Mesenteric fat pad (tissue), 1 donor: ENCODE measurements around the gene RAMACL. TPM values are rescaled to one million over a fixed set of nuclear protein-coding genes. Genes with fewer than 3 reads are reported as not detected.
"Not testable (repeated sequence)": the region's sequence is repeated elsewhere in the genome, so short reads cannot be mapped to it uniquely, and the experiment has no call there.

Source experiments
- DNase-seq: peaks from one replicate; pipeline ENCODE4 v3.0.0-alpha.2; 2020; ENCODE audit warnings: low spot score
- long read RNA-seq: library from polyadenylated mRNA; unstranded; transcript quantifications from one replicate; pipeline ENCODE4 v2.0.0, GENCODE V29; 2020
- total RNA-seq: library from RNA; stranded (reverse); fragmentation: NEBNext Ultra II Directional; extraction: Animal tissue kit (Norgen Biotek cat#: 25700); gene quantifications from one replicate; pipeline ENCODE4 v1.2.1, GENCODE V29; 2021
- donor health status: DM: yes; HTN: yes; CAD: no.

The RAMACL gene
- total RNA-seq, result 3.2 TPM
- long read RNA-seq, partial matches to known transcripts, result 0 of 3 reads
- long read RNA-seq, other reads (novel, unspliced or antisense), result 0 of 3 reads

DNA sequence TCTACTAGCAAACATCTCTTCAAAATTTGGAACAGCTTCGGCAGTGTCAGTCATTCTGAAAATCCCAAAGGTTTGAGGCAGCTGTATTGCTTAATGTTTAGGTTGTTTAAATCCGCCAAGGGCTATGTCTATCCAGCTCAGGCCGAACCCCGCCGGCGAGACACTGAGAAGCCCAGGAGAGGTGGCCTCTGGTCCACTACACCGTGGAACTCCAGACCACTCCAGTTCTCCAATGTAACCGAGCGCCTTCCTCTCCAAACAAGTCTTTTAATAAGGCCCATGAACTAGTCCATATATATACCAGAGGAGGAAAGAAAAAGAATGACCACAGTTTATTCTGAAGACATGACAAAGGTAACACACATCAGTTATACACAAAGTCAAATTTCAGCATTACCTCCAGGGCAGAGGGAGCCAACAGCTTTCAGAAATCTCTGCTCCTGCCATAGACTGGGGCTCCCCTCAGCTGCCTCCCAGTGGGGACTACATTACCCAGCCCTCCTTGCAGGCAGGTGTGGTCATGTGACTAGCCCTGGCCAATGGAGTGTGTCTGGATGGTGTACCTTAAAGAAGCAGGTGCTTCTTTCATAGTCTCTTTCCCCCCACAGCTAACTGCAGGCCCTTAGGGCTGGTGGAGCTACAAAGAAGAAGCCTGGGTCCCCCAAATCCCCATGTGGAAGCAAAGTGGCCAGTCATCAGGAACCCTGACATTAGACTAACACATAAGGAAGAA is at the start of gene RAMACL:
TSS of gene RAMACL (minus strand) at position 255 of the 733 bp plus-strand sequence. CDS start at position 54, 201 bp downstream.
- no peak for DNase-seq

DNA sequence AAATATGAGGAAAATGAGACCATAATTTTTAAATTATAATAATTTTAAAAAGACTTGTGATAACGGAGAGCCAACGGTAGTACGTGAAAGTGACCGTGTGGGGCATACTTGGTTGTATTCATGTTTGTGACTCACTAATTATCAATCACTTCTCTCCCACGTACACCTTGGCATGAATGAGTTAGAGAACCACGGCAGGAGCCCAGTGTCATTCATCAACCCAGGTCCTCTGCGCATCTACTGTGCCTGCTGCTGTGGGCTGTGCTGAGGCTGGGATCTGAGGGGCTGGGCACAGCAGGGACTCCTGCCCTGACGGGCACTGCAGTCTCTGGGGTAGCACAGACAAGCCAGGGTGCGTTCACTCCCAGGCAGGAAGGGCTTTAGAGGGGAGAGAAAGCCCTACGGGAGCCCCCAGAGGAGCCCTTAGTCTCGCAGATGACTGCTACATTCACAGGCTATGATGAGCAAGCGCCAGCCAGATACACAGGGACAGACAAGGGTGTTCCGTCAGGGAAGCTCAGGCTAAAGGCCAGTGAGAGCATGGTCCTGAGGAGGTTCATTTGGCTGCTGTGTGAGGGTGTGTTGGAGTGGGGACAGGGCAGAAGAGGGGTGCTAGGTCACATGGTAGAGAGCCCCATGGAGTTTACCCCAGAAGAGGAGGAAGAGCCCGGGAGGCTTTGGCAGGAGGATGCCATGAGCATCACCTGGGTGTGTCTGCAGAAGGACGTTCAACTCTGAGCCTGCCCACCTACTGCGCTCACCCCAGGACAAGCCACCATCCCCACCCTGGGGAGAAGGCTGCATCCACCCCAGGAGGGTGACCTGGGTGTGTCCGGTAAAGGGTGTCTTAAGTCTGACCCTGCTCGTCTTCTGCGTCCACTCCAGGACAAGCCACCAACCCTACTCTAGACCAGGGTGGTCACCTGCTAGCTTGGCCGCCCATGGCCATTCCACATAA is 48.8 kb upstream of the RAMACL start:
- no peak for DNase-seq

DNA sequence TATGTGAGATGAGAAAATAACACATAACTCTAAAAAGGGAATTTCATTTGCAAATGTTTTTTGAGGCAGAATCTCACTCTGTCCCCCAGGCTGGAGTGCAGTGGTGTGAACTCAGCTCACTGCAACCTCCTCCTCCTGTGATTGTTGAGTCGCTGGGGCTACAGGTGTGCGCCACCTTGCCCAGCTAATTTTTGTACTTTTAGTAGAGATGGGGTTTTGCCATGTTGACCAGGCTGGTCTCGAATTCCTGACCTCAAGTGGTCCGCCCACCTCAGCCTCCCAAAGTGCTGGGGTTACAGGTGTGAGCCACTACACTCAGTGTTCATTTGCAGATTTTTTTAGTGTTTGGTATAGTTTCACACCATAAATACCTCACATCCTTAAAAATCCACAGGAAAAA is 48.1 kb upstream of the RAMACL start:
- not testable (repeated sequence) for DNase-seq

DNA sequence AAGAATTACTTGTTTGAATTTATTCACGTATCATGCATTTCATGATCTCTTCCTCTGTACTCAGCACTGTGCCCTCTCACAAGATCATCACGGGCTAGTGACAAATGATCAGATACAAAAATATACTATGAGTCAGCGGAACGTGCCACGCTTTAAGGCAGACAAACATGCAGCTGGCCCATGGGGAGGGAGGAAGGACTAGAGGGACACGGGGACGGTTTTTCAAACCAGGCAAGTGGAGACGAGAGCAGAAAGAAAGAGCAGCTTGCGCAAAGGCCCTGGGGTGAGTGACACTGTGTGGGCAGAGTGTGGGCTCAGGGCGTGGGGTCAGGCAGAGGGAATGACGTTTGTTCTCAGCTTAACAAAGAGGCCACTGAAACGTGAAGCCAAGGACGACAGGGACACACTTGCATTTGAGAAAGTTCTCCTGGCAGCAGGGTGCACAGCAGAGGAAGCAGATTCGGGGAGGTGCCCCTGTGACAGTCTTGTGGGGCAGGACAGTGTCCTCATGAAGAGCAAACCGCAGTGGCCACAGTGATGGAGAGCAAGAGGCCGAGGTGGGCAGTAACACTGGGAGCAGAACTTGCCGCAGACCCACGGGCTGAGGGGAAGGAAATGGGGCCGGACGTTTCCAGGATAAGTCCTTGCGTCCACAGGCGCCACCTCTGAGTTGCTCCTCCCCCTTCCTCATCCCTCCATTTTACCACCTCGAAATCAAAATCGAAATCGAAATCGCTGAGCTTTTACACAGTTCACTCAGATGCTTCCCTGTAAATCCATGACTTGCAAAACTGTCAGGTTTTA is 47.5 kb upstream of the RAMACL start:
- no peak for DNase-seq

DNA sequence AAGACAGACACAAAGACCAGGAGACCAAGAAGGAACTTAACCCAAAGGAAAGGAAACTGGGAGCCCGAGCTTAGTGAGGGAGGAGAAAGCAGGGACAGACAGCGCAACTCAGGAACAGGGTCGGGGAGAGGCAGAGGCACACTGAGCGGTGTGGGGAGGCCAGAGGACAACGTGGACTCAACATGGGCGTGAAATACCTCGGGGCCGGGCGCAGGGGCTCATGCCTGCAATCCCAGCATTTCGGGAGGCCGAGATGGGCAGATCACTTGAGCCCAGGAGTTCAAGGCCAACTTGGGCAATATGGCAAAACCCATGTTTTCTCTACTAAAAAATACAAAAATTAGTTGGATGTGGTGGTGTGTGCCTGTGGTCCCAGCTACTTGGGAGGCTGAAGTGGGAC is 46.3 kb upstream of the RAMACL start:
- no peak for DNase-seq

DNA sequence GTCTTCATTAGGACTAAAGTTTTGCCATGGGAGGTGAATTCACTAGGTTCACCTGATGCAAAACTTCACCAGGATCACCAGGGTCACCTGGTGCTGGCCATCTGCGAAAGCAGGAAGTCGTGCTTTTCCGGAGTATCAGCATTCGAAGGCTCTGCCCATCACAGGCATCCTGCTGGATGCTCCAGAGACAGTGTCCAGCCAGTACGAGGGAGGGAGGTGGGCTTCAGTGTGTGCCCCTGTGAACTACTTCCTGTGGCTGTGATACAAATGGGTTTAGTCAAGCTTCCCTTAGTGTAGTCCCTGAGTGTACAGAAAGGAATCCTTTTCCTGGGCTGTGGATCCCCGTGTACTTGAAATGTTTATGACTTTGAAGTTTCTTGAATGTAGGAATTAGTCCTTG is 44.0 kb upstream of the RAMACL start:
- no peak for DNase-seq

DNA sequence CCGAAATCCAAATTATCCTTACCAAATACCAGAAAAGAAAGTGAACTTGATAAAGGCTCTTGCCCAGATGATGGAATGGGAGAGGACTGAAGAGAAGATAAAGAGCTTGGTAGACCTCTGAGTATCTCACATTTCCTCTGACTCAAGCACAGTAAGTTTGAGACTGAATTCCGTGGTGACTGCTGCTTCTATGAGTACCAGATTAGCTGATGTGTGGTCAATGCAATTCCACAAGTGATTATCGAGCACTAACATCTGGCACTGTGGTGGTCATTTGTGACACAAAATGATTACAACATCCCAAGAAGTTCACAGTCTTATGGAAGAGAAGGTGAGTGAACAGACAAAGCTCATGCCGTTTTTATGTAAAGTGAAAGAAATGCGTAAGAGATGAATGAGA is 43.1 kb upstream of the RAMACL start:
- no peak for DNase-seq

DNA sequence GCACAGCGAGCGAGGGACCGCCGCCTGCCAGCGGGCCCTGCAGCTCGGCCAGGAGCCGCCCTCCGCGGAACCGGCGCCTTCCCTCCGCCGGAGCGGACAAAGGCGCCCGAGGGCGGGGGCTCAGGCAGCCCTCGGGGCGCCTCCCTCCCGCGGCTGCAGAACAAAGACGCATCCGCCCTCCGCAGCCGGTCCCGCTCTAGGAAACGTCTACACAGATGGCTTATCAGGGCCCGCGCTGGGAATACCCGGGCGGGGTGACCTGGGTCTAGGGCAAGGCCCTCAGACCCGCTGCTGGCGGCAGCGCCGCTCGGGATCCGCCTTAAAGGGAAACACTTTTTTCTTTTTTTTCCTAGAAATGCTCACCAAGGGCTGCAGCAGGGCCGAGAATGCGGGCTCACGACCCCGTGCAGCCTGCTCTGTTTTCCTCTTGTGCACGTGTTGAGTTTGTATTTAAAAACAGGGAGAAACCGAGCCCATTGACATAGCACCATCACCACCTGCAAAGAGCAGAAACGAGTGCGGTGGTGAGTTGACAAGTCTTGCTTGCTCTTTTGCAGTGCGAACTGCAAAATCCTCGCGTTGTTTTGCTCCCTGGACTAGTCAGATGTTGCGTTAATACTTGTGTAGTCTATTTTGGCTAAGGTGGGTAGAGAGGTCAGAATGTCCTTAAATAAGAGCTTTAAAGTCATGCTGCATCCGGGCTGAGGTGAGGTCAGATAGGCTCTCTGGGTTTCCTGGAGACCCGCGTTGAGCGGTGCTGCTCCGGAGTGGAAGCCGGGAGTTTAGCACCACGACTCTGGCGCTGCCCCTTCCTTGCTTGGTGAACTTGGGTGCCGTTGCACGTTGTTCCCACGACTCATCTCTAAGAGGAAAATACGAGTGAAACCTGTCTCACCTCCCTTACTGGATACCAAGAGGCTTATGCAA is 41.7 kb upstream of the RAMACL start:
- DNase-seq, result peak; percentile 93

DNA sequence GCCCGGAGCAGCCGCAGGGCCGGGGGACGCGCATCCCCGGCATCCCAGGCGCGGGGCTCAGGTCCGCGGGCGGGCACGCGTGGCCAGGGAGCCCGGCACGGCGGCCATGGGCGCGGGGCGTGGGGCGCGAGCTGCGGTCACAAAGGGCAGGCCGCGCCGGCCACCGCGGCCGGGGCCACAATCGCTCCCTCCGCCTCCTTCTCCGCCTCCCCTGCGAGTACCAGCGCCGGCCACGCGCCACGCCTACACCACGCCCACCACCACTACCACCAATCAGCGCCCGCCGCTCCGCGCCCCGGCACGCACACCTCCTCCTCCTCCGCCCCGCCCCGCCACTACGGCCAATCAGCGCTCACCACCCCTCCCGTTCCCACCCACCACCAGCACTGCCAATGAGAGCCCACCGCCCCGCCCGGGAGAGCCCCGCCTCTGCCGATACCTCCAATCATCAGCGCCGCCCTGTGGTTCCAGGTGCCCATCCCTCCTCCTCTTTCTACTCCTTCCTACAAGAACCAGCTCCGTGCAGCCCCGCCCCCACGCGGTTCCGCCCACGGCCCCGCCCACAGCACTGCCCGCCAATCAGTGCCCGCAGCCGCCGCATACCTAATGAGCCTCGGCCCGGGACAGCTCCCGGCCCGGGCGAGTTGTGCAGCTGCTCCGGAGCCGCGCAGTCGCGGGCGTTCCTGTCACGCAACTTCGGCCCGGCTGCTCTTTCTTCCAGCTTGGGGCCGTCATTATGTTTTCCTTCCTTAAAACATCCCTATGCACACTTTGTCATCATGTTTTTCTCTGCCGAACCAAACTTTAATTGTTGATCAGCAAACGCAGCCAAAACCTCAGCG is 40.8 kb upstream of the RAMACL start, which contains the start of gene RPS6KA2:
TSS of gene RPS6KA2 (minus strand) at position 219 of the 842 bp plus-strand sequence. CDS start 232 bp downstream, outside the sequence.
- DNase-seq, result peak; percentile 100

DNA sequence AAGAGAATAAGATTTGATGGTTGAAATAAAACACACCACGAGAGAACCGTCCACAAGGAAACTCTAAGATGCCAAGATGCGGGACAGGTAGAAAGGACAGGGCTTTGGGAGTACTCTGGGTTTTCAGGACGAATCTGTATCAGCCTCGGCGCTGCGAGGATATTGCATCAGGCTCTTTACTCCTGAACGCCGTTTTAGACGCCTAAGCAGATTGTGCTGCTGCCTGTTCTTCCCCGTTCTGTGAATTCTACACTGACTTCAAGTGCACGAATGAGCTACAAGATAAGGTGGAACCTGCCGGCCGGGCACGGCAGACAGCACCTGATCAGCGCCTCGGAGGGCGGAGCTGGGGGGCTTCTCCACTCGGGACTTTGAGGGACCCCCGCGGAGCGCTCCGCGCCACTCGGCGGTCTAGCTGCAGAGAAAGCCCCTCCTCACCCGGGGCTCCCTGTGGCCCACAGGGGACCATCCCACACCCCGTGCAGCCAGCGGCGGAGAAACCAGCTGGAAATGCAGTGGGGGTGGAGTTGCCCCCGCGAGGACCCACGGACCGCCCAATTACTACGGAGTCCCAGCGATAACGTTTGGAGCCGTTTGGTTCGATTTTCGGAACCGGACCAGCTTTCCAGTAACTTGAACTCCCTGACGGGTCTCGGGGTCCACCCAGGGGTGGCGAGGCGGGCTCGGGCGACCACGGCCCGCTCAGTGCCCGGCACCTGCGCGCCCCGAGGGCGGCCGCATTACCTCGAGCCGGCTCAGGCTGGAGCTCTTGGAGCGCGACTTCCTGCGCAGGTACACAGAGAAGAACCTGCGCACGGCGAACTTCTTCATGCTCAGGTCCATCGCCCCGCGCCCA is 39.9 kb upstream of the RAMACL start:
- no peak for DNase-seq

DNA sequence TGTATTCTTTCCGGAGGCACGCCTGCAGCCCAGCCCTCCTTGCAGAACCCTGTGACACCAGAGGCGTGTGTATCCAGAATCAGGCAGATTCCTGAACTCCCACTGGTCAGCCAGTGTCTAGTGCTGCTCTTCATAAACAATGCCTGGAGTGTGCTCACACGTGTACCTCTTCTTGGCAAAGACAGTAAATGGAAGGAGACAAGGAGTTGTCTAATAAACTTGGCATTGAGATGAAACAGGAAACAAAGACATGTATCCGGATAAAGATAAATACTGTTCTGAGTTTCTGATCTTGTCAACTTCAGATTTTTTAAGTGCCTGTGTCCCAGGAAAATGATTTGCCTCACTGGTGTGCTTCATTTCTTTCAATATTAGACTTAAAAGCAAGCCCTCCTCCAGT is 38.9 kb upstream of the RAMACL start:
- DNase-seq, result no peak

DNA sequence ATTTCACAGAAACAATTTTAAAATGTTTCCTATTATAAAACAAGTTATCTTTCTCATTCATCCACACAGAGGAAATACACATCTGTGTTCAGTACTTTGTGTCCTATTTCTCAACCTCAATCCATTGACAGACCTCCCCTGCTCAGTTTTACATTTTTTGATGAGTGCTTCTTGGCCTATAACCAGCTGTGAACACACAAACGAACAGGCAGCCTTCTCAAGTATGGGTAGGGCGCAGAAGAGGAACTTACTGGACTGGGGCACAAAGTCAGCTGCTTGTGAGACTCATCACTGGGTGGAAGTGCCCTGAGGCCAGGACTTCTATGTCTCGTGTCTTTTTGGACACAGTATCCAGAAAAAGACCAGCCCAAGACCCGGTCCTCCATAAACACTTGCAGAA is 37.8 kb upstream of the RAMACL start:
- DNase-seq, result no peak

DNA sequence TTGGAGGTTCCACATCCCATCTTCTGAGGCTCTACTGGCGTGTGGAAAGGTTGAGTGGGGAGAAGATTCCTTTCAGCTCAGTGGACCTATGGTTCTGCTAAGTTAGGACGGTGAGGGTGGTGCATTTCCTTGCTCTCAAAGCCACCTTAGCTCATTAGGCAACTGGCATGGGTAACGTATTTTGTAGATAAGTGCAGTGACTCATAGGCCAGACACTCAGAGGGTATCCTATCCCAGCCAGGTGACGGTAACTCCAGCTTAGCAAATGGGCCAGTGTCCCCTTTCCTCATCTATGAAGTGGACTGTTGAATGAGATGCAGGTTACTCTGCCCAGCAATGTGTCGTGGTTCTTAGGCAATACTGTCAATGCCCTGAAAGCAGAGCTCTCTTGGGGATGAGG is 36.8 kb upstream of the RAMACL start:
- DNase-seq, result no peak

DNA sequence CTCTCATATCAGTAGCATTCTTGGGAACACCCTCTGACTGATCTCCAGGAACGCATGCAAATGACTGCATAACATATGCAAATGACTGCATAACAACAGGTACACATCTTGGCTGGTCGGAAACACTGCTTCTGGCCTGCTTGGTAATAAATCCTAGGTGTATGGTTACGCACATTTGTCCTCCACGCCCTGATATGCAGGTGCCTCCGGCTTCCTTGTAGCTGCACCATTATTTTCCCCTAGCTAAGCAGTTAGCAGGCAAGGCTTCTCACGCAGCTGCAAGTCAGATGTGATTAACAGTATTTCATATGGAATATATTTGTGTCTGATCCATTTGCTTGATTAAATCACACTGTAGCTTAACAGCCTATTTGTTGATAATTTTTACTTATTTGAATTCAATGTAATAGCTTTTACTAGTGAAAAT is 34.6 kb upstream of the RAMACL start:
- DNase-seq, result no peak

DNA sequence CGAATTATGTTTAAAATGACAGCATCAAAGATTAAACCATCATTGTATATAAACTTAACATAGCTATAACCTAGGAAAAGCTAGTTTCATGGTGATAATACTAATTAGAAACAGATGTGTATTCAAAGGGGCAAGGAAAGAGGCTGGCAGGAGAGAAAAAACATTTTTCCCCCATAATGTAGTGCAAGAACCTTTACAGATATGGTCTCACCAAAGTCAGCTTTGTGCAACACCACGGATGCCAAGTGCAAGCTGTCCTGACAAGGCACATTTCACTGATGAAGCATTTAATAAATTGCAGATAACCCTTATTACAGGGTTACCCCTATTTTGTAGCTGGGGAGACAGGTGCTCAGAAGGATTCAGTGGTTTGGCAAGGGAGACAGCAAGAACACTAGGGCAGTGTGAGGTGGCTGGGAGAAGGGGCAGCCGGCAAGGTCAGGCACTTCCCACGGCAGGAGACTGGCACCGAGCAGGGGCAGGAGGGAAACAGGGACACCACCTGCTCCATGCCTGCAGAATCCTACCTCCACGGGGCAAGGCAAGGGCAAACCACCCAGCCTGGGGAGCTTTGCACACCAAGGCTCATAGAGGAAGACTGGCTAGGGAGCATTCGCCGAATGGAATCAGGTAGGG is 34.1 kb upstream of the RAMACL start:
- no peak for DNase-seq

DNA sequence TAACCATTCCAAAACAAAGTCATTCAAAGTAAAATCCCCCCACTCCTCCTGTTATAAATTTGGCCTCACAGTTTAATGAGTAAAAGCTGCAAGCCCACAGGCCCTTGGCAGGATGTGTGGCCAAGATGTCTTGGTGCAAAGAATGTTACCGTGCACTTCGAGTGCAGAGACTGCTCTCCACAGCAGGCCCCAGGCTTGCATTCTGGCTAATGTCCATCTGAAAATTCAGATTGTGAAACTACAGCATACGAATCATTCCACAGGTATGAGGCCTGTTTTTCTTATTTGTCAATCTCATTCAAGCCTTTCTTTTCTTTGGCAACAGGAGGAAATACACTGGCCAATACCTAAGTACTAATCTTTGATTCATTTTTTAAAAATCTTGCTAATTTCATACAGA is 33.4 kb upstream of the RAMACL start:
- DNase-seq, result no peak

DNA sequence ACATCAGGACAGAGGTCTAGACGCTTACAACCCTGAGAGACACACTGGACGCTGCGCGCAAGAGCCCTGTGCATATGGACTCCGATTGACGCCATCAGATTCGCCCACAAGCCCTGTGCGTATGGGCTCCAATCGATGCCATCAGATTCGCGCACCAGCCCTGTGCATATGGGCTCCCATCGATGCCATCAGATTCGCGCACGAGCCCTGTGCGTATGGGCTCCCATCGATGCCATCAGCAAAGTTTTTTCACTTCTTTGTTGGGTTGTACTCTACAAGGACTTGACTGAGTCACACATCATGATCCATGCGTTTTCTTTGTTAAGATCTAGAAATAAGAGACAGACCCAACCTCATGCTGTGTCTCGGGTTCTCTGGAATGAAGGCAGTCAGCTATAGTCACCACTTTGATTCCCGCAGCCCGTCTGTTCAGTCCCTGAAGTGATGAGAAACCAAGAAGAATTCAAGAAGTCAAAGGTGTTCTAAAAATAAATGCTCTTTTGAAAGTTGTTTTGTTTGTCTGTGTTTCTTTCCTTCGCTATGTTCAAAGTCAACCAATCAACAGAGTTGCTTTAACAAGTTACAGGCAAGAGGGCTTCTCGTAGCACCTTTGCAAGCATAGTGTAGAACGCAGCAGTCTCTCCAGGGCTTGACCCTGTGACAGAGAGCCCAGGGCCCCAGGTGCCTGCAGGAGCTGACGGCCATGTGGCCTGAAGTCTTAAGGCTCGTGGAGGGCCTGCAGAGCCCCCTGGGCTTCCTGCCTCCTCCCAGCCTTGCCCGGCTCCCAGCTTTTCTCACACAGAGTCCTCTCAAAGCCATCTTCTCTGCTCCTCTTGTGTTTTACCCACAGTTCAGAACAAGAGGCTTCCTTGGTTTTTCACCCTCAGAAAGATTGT is 32.6 kb upstream of the RAMACL start:
- no peak for DNase-seq
